ACC112 (cell line): ENCODE results near the gene IL1R2.

Source experiments
- H2AFZ ChIP-seq: fragments of 200-600 bp; sonication (generic); one replicate; pipeline ENCODE4 v1.6.0; 2017; ENCODE audit warnings: antibody characterized with exemption, low read length; ENCODE audit not compliant: unreplicated experiment
- H3K27ac ChIP-seq: fragments of 200-600 bp; sonication (generic); 2 replicates; pipeline ENCODE4 v1.5.1; 2014; ENCODE audit warnings: low read depth, mild to moderate bottlenecking, antibody characterized with exemption, low read length, moderate library complexity
- H3K27me3 ChIP-seq: fragments of 200-600 bp; sonication (generic); 2 replicates; pipeline ENCODE4 v1.6.1; 2014; ENCODE audit warnings: mild to moderate bottlenecking, antibody characterized with exemption, low read length, moderate library complexity, mixed read lengths; ENCODE audit not compliant: insufficient read depth
- H3K36me3 ChIP-seq: fragments of 200-600 bp; sonication (generic); 2 replicates; pipeline ENCODE4 v1.6.1; 2016; ENCODE audit warnings: mild to moderate bottlenecking, antibody characterized with exemption, low read length, moderate library complexity, mixed read lengths; ENCODE audit not compliant: insufficient read depth
- H3K4me1 ChIP-seq: fragments of 200-600 bp; sonication (generic); one replicate; pipeline ENCODE4 v1.6.1; 2016; ENCODE audit warnings: low read length, mixed read lengths; ENCODE audit not compliant: insufficient read depth, unreplicated experiment, control insufficient read depth
- H3K4me3 ChIP-seq: fragments of 200-600 bp; sonication (generic); 2 replicates; pipeline ENCODE4 v1.5.1; 2014; ENCODE audit warnings: mild to moderate bottlenecking, low read depth, low read length
- H3K79me2 ChIP-seq: fragments of 200-600 bp; sonication (generic); one replicate; pipeline ENCODE4 v1.6.0; 2016; ENCODE audit warnings: low read length; ENCODE audit not compliant: control insufficient read depth, unreplicated experiment, insufficient read depth

IL1R2 gene

DNA sequence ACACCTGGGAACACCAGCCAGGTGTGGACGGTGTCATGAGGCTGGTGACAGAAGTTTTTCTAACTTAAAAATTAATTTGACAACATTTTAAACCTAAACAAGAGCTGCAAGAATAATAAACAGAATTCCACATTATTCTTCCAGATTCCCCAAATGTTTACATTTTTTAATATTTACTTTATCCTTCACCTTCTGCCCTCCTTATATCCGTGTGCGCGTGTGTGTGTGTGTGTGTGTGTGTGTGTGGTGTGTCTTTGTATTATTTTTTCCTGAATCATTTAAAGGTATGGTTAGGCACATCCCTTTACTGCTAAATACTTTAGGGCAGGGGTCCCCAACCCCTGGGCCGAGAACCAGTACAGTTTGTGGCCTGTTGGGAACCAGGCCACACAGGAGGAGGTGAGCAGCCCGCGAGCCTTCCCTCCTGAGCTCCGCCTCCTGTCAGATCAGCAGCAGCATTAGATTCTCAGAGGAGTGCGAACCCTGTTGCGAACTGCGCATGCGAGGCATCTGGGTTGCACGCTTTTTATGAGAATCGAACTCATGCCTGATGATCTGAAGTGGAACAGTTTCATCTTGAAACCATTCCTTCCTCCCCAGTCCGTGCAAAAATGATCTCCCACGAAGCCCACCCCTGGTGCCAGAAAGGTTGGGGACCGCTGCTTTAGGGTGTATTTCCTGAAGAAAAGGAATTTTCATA, 16.4 kb upstream of the IL1R2 start:
- H3K27ac ChIP-seq = no peak overlapping the region
- H3K79me2 ChIP-seq = no peaks in the 10 kb centered on the region
- peak overlapping the region; percentile 43 for H2AFZ ChIP-seq
- no peaks in the 10 kb centered on the region; the same call in 1 of the 2 replicates for H3K36me3 ChIP-seq
- peaks cover 39% of the 10 kb centered on the region for H3K4me1 ChIP-seq
- no peak overlapping the region for H3K4me3 ChIP-seq
- no peaks in the 10 kb centered on the region for H3K27me3 ChIP-seq

DNA sequence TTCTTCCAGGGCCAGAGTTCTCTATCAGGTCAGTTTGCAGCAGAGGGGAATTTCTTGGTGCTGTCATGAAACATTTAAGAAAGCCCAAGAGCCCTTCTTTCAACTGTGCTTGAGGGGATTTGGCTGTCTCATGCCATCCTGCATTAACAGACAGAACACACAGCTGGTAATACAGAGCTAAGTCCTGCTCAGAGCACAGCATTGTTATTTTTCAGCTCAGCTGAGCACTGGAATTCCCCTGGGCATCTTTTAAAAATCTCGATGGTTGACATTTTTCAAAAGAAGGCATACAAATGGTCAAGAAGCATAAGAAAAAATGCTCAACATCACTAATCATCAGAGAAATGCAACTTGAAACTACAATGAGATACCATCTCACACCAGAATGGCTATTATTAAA, 14.9 kb upstream of the IL1R2 start:
- Histone ChIP-seq H2AFZ (no peak overlapping the region), H3K4me1 (peaks cover 35% of the 10 kb centered on the region), H3K36me3 (no peaks in the 10 kb centered on the region), H3K27ac (no peak overlapping the region), H3K4me3 (no peak overlapping the region), H3K79me2 (no peaks in the 10 kb centered on the region), H3K27me3 (no peaks in the 10 kb centered on the region)

DNA sequence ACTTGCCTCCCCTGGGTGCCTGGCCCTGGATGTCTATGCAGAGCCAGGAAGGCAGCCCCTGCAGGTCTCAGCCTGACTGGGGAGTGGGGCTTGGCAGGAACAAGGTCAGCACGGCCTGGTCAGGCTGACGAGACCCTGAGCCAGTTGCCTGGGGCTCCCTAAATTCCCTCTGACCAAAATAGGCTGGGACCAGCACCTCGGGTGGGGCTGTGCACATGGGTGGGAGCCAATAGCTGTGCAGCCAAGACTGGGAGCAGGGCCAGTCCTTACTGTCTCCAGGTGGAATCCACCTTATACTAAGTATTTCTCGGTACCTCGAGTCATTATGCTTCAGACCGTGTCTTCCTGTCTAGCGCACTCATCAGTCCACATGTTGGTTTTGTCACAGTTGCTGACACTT, 11.4 kb upstream of the IL1R2 start:
- no peak overlapping the region for H3K4me3 ChIP-seq
- H3K4me1 ChIP-seq = peaks cover 3% of the 10 kb centered on the region
- no peaks in the 10 kb centered on the region for H3K27me3 ChIP-seq
- H2AFZ ChIP-seq = no peak overlapping the region
- H3K36me3 ChIP-seq = no peaks in the 10 kb centered on the region
- no peak overlapping the region for H3K27ac ChIP-seq
- no peaks in the 10 kb centered on the region for H3K79me2 ChIP-seq

DNA sequence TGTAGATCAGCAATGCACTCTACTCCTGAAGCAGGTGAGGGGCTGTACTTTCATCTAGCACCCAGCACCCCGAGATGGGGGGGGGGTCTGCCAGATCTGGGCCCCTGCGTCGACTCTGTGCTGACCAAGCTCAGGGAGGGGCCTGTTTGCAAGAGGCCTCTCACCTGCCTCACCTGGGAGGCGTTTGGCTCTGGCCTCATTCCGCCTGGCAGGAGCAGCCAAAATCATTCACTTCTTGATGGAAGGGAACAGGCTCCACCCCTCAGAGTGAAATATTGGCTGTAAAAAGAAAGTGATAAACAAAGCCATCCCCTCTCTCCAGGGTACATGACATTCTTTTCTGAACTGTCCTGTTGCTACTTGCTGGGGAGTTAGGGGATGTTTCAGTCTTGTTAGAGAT, 10.7 kb upstream of the IL1R2 start:
- no peak overlapping the region for H3K4me3 ChIP-seq
- no peaks in the 10 kb centered on the region for H3K79me2 ChIP-seq
- H3K27ac ChIP-seq = no peak overlapping the region
- H3K36me3 ChIP-seq = no peaks in the 10 kb centered on the region
- peaks cover 3% of the 10 kb centered on the region for H3K4me1 ChIP-seq
- no peak overlapping the region for H2AFZ ChIP-seq
- no peaks in the 10 kb centered on the region for H3K27me3 ChIP-seq

DNA sequence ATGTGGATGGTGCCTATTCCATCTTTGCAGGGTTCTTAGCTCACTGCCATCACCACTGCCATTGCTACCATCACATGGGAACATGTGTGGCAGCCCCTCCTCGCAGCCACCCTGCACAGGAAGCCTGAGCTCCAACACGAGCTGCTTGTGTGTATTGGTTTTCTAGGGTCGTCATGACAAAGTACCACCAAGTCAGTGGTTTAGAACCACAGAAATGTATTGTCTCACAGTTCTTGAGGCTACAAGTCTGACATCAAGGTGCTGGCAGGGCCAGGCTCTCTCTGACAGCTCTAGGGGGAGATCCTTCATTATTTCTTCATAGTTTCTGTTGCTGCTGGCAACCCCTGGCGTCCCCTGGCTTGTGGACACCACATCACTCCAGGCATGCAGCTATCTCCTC, 10.3 kb upstream of the IL1R2 start:
- Histone ChIP-seq H3K36me3 (no peaks in the 10 kb centered on the region), H3K4me1 (peaks cover 3% of the 10 kb centered on the region), H3K4me3 (no peak overlapping the region), H3K79me2 (no peaks in the 10 kb centered on the region), H3K27ac (no peak overlapping the region), H3K27me3 (no peaks in the 10 kb centered on the region), H2AFZ (no peak overlapping the region)

DNA sequence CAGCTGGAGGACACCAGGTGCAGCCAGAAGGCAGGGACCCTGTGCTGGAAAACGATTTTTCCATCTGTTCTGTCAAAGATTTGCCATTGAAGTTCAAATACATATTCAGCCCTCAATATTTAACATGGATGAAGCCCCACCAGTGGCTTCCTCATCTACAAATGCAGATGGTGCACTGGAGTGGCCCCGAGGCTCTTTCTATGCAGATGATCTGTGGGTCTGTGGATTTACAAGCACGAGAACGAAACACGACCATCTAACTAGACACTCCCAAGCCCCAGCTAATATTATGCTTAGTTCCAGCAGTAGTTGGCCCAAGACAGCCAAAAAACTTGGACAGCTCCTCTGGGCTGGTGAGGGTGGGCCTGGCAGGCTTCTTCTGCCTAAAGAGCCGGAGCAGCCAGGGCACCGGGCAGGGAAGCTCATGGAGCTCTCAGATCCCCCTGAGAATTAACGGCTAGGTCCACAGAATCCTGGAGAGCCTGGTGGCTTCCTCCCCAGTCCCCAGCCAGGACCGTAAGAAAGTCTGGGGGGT, 9.2 kb upstream of the IL1R2 start:
- Histone ChIP-seq H3K4me1 (no peaks in the 10 kb centered on the region), H3K79me2 (no peaks in the 10 kb centered on the region), H3K27ac (no peak overlapping the region), H2AFZ (no peak overlapping the region), H3K27me3 (no peaks in the 10 kb centered on the region), H3K4me3 (no peak overlapping the region), H3K36me3 (no peaks in the 10 kb centered on the region)

DNA sequence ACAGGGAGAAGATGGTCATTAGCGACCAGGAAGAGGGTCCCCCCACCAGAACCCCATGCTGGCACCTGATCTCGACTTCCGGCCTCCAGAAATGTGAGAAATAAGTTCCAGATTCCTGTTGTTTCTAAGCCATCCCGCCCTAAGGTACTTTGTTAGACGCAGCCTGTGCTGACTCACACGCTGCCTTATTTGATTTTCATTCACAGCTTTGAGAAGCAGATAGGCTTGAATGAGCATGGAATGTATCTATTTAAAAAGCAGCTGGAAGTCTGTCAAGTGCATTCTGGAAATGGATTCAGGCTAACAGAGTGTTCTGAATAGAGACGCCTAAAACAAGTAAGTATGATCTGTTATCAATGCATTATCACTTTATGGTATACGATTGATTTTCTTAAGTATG, 8.3 kb upstream of the IL1R2 start:
- H3K27me3 ChIP-seq = no peaks in the 10 kb centered on the region
- no peak overlapping the region for H2AFZ ChIP-seq
- H3K27ac ChIP-seq = no peak overlapping the region
- H3K4me1 ChIP-seq = no peaks in the 10 kb centered on the region
- H3K79me2 ChIP-seq = no peaks in the 10 kb centered on the region
- no peak overlapping the region for H3K4me3 ChIP-seq
- H3K36me3 ChIP-seq = no peaks in the 10 kb centered on the region

DNA sequence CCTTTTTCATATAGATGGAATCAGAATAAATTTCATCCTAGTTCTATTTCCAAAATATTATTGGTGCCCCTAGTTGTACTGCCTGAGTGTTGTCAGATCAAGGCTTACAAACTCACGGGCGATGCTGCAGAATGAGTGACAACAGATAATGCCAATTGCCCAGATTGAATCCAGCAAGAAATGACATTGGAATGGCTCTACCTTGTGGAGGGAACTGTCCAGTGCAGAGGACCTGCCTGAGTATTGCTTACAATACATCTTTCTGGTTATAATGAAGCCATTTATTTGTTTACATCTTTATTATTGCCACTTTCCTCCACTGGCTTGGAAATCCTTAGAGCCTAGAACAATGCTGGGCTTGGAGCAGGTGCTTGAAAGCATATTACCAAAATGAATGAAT, 7.8 kb upstream of the IL1R2 start:
- H3K27ac ChIP-seq = no peak overlapping the region
- H3K4me1 ChIP-seq = no peaks in the 10 kb centered on the region
- H3K4me3 ChIP-seq = no peak overlapping the region
- no peaks in the 10 kb centered on the region for H3K27me3 ChIP-seq
- H2AFZ ChIP-seq = no peak overlapping the region
- no peaks in the 10 kb centered on the region for H3K79me2 ChIP-seq
- H3K36me3 ChIP-seq = no peaks in the 10 kb centered on the region

DNA sequence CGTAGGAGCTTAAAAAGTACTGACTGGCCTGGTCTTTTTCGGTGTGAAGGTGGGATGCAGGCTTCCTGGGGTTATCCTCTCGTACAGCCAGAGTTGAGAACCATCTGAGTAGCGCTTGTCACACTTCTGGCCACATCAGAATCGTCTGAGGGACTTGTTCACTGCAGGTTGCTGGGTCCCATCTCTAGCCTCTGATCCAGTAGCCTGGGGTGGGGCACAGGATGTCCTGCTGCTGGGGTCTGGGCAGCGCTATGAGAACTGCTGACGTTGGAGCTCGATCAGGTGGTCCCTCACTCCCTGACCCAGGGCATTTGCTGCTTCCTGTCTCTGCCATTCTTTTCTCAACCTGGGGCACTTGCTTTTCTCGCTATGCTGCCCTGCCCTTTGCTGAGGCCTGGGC, 7.1 kb upstream of the IL1R2 start:
- H2AFZ ChIP-seq = no peak overlapping the region
- H3K4me1 ChIP-seq = no peaks in the 10 kb centered on the region
- no peak overlapping the region for H3K27ac ChIP-seq
- H3K79me2 ChIP-seq = no peaks in the 10 kb centered on the region
- H3K27me3 ChIP-seq = no peaks in the 10 kb centered on the region
- no peaks in the 10 kb centered on the region for H3K36me3 ChIP-seq
- no peak overlapping the region for H3K4me3 ChIP-seq

DNA sequence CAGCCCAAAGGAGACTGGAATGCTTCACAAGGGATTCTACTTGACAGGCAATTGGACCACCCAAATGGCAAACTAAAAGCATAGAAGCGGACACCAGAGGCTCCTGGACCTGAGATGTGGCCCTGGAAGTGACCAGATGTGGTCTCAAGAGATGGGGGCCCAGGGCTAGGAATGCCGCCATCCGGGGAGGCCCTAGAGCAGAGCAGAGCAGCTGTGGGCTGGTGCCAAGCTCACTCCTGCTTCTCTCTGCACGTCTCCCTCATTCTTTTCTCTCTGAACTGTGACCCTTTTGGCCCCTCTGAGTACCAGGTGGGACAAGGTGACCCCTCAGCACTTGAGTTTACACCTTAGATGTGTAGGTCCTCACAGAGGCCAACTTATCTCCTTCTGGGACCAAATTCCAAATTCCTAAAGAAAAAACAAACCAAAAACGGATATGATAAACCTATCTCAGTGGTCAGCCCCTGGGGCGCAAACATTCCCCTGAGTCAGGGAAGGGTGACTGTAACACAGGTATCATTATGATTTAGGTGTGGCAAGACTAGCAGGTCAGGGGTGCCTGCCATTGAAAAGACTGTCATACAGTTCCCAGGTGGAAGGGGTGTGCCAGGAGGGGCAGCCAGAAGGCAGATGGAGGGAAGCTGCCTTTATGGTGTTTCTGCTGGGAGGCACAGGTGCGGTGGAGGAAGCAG, 6.5 kb upstream of the IL1R2 start:
- H2AFZ ChIP-seq = no peak overlapping the region
- H3K4me1 ChIP-seq = no peaks in the 10 kb centered on the region
- no peak overlapping the region for H3K27ac ChIP-seq
- no peak overlapping the region for H3K4me3 ChIP-seq
- no peaks in the 10 kb centered on the region for H3K36me3 ChIP-seq
- H3K79me2 ChIP-seq = no peaks in the 10 kb centered on the region
- no peaks in the 10 kb centered on the region for H3K27me3 ChIP-seq

DNA sequence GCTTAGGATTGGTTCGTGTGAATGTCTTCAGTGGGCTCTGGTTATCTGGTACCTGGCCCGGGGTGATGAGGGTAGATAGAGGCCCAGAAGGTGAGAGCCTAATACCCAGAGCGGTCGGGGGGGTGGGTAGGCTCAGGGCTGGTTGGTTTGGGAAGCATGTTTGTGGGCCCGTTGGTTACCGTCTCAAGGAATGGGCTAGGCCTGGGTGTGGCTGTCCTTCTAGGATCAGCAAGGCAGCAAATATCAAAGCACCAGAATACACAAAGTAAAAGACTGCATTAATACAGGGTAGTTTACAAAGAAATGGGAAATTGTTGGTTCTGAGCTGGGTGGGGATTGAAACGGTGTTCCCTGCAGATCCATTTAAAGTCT, 6.0 kb upstream of the IL1R2 start:
- Histone ChIP-seq H3K27me3 (no peaks in the 10 kb centered on the region), H3K36me3 (no peaks in the 10 kb centered on the region), H3K27ac (no peak overlapping the region), H3K4me3 (no peak overlapping the region), H2AFZ (no peak overlapping the region), H3K4me1 (no peaks in the 10 kb centered on the region), H3K79me2 (no peaks in the 10 kb centered on the region)
